ENCODE results near the gene EGFR.

GRCh38 chr7:55097100-55097499 is 78.3 kb downstream of the EGFR start:
- TF ChIP-seq CTCF (IDR thresholded peaks at IDR 0.05; ENCODE audit: low read length) = no peak
- TF ChIP-seq EZH2 (optimal IDR thresholded peaks at IDR 0.05; ENCODE audit: low read depth, low read length) = no peak
- no peak for TF ChIP-seq EZH2phosphoT487 (IDR thresholded peaks at IDR 0.05; ENCODE audit: low read length)
